ENCODE measurements around the gene KIF6.

Gene KIF6

DNA sequence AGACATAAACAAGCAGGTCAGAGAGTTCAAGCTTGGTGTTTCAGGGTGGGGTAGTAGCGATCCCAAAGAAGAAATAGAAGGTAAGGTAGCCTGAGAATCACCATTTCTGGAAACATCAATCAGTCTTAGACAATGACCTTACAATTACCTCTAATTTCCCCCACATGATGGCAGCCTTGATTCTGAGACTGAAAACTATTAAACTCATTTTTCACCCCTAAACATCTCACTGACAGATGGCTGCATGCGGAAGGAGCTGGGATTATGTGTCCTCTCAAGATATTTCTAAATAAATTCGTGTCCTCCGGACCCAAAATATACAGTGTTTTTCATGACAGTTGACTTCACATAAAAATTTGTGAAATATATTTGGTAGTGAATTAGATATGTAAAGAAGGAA, 61.0 kb downstream of the KIF6 start:
- no peak overlapping the region for H2AFZ ChIP-seq (ENCODE audit: low read length, unreplicated experiment)

DNA sequence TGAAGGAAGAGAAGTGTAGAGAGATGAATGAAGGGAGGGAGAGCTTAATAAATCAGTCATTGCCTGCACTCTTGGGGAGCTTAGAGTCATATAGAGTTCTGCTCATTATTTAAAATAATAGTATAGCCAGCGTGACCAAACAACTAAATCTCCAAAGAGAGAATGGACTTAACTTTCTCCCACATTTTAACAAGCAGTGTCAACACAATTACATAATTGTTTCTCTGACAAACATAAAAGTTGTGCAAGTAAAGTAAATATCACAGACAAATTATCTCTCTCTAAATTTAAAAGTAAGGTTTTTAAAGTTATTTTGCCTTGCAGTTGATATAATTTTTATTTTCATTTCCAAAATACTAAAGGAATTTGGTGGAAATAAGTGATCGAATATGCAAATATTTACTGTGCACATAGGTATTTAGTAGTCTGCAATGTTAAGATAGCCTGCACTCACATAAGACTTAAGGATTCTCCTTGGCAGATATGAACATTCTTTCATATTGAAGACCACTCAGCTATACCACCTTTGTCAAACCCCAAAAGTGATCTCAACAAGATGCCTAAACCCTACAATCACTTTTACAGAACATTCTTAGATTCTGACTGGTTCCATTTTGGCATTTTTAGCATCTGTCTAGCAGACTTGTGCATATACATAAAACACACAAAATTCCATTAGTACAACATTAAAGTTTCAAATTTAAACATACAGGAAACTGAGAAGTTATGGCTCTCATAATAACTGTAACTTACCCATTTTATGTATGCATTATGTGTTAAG, 67.7 kb downstream of the KIF6 start:
- no peaks in the 10 kb centered on the region for H3K27me3 ChIP-seq (ENCODE audit: insufficient read depth, low read length)
- H3K79me2 ChIP-seq (ENCODE audit: control insufficient read depth, insufficient read depth, low read length, unreplicated experiment), result no peaks in the 10 kb centered on the region
- H3K27ac ChIP-seq (ENCODE audit: low read depth, low read length), result no peak overlapping the region

More for the DNA sequence above, 61.0 kb downstream of the KIF6 start:
- H3K4me3 ChIP-seq (ENCODE audit: low read depth, low read length), result no peak overlapping the region
- H3K27me3 ChIP-seq (ENCODE audit: insufficient read depth, low read length), result peaks cover 4% of the 10 kb centered on the region; the same call in 1 of the 2 replicates
- H3K36me3 ChIP-seq (ENCODE audit: insufficient read depth, low read length), result no peaks in the 10 kb centered on the region
- H3K27ac ChIP-seq (ENCODE audit: low read depth, low read length), result no peak overlapping the region
- H3K79me2 ChIP-seq (ENCODE audit: control insufficient read depth, insufficient read depth, low read length, unreplicated experiment), result no peaks in the 10 kb centered on the region
- no peaks in the 10 kb centered on the region for H3K4me1 ChIP-seq (ENCODE audit: control insufficient read depth, insufficient read depth, low read length, unreplicated experiment)

DNA sequence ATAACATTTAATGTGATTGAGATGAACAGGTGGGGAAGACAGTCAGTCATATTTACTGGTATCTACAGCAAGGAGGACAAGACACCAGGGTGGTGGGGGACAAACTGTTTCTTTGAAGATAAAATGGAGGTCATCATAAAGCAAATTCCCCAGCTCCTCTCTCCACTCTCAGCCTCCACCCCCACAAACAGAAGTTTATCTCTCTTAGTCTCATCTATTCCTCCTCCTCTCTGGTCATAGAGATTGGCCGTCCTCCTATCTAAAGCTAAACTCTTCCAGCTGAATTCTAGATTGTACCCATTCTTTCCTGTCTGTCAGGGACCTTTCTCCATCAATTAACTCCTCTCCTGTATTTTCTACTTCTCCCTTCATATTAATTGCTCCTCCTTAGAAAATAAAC, 71.1 kb downstream of the KIF6 start:
- H3K79me2 ChIP-seq (ENCODE audit: control insufficient read depth, insufficient read depth, low read length, unreplicated experiment), result no peaks in the 10 kb centered on the region
- no peak overlapping the region for H2AFZ ChIP-seq (ENCODE audit: low read length, unreplicated experiment)
- no peaks in the 10 kb centered on the region for H3K27me3 ChIP-seq (ENCODE audit: insufficient read depth, low read length)
- H3K36me3 ChIP-seq (ENCODE audit: insufficient read depth, low read length), result no peaks in the 10 kb centered on the region
- H3K4me1 ChIP-seq (ENCODE audit: control insufficient read depth, insufficient read depth, low read length, unreplicated experiment), result no peaks in the 10 kb centered on the region
- no peak overlapping the region for H3K4me3 ChIP-seq (ENCODE audit: low read depth, low read length)
- no peak overlapping the region for H3K27ac ChIP-seq (ENCODE audit: low read depth, low read length)

More for the DNA sequence above, 67.7 kb downstream of the KIF6 start:
- H3K4me1 ChIP-seq (ENCODE audit: control insufficient read depth, insufficient read depth, low read length, unreplicated experiment), result no peaks in the 10 kb centered on the region
- no peak overlapping the region for H2AFZ ChIP-seq (ENCODE audit: low read length, unreplicated experiment)
- H3K36me3 ChIP-seq (ENCODE audit: insufficient read depth, low read length), result no peaks in the 10 kb centered on the region
- H3K4me3 ChIP-seq (ENCODE audit: low read depth, low read length), result no peak overlapping the region

DNA sequence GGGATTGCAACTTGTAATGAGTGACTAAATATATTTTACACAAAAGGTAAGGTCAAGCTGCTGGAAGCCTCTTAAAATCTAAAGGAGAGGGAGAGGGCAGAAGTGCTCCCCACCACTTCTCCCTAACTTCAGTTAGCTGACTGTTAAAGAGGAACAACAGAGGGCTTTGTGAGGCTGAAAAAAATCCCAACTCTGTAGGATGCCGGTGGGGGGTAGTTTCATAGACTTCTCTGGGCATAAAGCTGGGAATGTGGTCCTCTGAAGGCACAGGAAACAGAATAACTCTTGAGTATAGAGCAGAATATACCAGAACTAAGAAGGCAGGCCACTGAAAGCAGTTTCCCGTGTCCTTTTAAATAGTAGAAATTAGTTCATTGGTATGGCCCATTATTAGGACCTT, 71.6 kb downstream of the KIF6 start:
- H3K27me3 ChIP-seq (ENCODE audit: insufficient read depth, low read length), result no peaks in the 10 kb centered on the region
- H3K4me3 ChIP-seq (ENCODE audit: low read depth, low read length), result no peak overlapping the region
- no peaks in the 10 kb centered on the region for H3K4me1 ChIP-seq (ENCODE audit: control insufficient read depth, insufficient read depth, low read length, unreplicated experiment)
- H2AFZ ChIP-seq (ENCODE audit: low read length, unreplicated experiment), result no peak overlapping the region
- no peaks in the 10 kb centered on the region for H3K36me3 ChIP-seq (ENCODE audit: insufficient read depth, low read length)
- H3K27ac ChIP-seq (ENCODE audit: low read depth, low read length), result no peak overlapping the region
- H3K79me2 ChIP-seq (ENCODE audit: control insufficient read depth, insufficient read depth, low read length, unreplicated experiment), result no peaks in the 10 kb centered on the region

DNA sequence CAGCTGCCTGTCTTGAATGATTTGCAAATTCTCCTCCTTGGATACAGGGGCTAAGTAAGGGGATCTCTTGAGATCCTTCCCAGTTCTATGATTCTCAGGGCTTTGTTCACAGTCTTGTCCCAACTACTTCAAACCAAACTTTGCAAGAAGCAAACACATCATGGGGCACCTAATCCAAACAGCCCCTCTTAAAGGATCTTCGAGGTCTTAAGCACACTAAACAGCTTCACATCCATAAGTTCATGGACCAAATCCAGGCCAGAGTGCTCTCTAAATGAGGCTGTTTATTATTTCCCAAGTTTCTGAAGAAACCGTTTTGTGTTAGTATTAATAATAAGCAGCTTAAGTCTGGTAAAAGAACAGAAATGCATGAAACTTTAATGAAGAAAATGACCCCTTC, 75.2 kb downstream of the KIF6 start:
- Histone ChIP-seq H3K4me1 (ENCODE audit: control insufficient read depth, insufficient read depth, low read length, unreplicated experiment) (no peaks in the 10 kb centered on the region), H3K27me3 (ENCODE audit: insufficient read depth, low read length) (no peaks in the 10 kb centered on the region), H2AFZ (ENCODE audit: low read length, unreplicated experiment) (no peak overlapping the region), H3K4me3 (ENCODE audit: low read depth, low read length) (no peak overlapping the region), H3K36me3 (ENCODE audit: insufficient read depth, low read length) (no peaks in the 10 kb centered on the region), H3K27ac (ENCODE audit: low read depth, low read length) (no peak overlapping the region), H3K79me2 (ENCODE audit: control insufficient read depth, insufficient read depth, low read length, unreplicated experiment) (no peaks in the 10 kb centered on the region)

DNA sequence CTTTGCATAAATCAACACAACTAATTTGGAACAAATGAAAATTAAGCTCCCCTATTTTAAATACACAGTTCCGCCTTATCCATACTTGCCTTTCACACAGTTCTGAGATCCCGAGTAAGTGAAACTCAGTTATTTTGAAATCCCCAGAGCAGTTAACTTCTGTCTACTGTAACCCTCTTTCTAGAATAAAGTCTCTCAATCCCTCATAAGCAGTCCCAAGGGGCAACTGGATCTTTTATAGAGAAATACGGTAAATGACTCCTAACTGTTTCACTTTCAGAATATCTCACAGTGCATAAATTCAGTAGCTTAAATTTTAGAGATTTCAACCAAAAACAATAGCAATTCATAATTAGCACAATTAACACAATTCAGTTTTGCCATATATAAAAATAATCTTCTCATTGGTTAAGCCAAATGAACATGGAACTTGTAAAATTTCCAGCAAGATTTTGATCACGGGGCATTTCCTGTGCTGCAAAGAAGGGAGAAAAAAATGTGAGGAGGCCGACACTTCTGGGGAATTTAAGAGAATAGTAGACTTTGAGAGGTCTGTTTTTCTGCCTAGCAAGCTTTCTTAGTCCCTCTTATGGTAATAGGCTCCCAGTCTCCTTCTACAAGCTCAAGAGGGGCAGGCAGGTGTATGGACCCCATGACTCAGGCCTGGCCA, 78.3 kb downstream of the KIF6 start:
- H3K36me3 ChIP-seq (ENCODE audit: insufficient read depth, low read length), result no peaks in the 10 kb centered on the region
- H3K27ac ChIP-seq (ENCODE audit: low read depth, low read length), result no peak overlapping the region
- H3K79me2 ChIP-seq (ENCODE audit: control insufficient read depth, insufficient read depth, low read length, unreplicated experiment), result no peaks in the 10 kb centered on the region
- no peak overlapping the region; the same call in 1 of the 2 replicates for H3K4me3 ChIP-seq (ENCODE audit: low read depth, low read length)
- H2AFZ ChIP-seq (ENCODE audit: low read length, unreplicated experiment), result no peak overlapping the region
- H3K27me3 ChIP-seq (ENCODE audit: insufficient read depth, low read length), result no peaks in the 10 kb centered on the region
- no peaks in the 10 kb centered on the region for H3K4me1 ChIP-seq (ENCODE audit: control insufficient read depth, insufficient read depth, low read length, unreplicated experiment)

GRCh38 chr6:39642270-39642669, 82.9 kb downstream of the KIF6 start:
- no peaks in the 10 kb centered on the region for H3K27me3 ChIP-seq (ENCODE audit: insufficient read depth, low read length)
- no peaks in the 10 kb centered on the region for H3K79me2 ChIP-seq (ENCODE audit: control insufficient read depth, insufficient read depth, low read length, unreplicated experiment)
- H3K4me1 ChIP-seq (ENCODE audit: control insufficient read depth, insufficient read depth, low read length, unreplicated experiment), result no peaks in the 10 kb centered on the region
- H3K4me3 ChIP-seq (ENCODE audit: low read depth, low read length), result no peak overlapping the region
- H2AFZ ChIP-seq (ENCODE audit: low read length, unreplicated experiment), result no peak overlapping the region
- no peak overlapping the region for H3K27ac ChIP-seq (ENCODE audit: low read depth, low read length)
- no peaks in the 10 kb centered on the region for H3K36me3 ChIP-seq (ENCODE audit: insufficient read depth, low read length)

GRCh38 chr6:39638126-39638822, 86.9 kb downstream of the KIF6 start:
- Histone ChIP-seq H3K4me1 (ENCODE audit: control insufficient read depth, insufficient read depth, low read length, unreplicated experiment) (no peaks in the 10 kb centered on the region), H2AFZ (ENCODE audit: low read length, unreplicated experiment) (no peak overlapping the region), H3K27ac (ENCODE audit: low read depth, low read length) (no peak overlapping the region), H3K79me2 (ENCODE audit: control insufficient read depth, insufficient read depth, low read length, unreplicated experiment) (no peaks in the 10 kb centered on the region), H3K36me3 (ENCODE audit: insufficient read depth, low read length) (no peaks in the 10 kb centered on the region), H3K4me3 (ENCODE audit: low read depth, low read length) (no peak overlapping the region), H3K27me3 (ENCODE audit: insufficient read depth, low read length) (no peaks in the 10 kb centered on the region)

- no peak overlapping the region for H3K27ac ChIP-seq (ENCODE audit: low read depth, low read length)
- no peaks in the 10 kb centered on the region for H3K36me3 ChIP-seq (ENCODE audit: insufficient read depth, low read length)
- no peak overlapping the region for H2AFZ ChIP-seq (ENCODE audit: low read length, unreplicated experiment)
- no peak overlapping the region for H3K4me3 ChIP-seq (ENCODE audit: low read depth, low read length)
- no peaks in the 10 kb centered on the region for H3K27me3 ChIP-seq (ENCODE audit: insufficient read depth, low read length)
- H3K4me1 ChIP-seq (ENCODE audit: control insufficient read depth, insufficient read depth, low read length, unreplicated experiment), result no peaks in the 10 kb centered on the region
- no peaks in the 10 kb centered on the region for H3K79me2 ChIP-seq (ENCODE audit: control insufficient read depth, insufficient read depth, low read length, unreplicated experiment)
Measured at GRCh38 chr6:39634646-39635341, 90.4 kb downstream of the KIF6 start.

DNA sequence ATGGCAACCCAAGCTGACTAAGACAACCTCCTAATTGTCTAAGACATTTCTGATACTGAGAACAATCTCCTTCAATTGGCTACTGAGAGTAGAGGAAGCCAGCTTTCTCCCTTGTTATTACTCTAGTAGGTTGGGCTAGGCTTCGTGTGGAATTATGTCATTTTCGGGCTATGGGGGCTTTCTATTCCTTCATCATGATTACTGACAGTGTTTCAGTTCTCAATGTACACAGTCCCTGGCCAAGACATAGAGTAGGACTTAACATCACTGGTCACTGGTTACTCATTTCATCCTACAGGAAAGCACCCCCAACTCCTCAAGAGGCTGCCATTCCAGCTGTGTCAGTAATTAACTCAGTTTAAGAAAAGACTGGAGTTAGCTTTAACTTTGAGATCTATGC, 100.0 kb downstream of the KIF6 start:
- Histone ChIP-seq H3K27me3 (ENCODE audit: insufficient read depth, low read length) (no peaks in the 10 kb centered on the region), H2AFZ (ENCODE audit: low read length, unreplicated experiment) (no peak overlapping the region), H3K79me2 (ENCODE audit: control insufficient read depth, insufficient read depth, low read length, unreplicated experiment) (no peaks in the 10 kb centered on the region), H3K27ac (ENCODE audit: low read depth, low read length) (no peak overlapping the region), H3K4me1 (ENCODE audit: control insufficient read depth, insufficient read depth, low read length, unreplicated experiment) (no peaks in the 10 kb centered on the region), H3K4me3 (ENCODE audit: low read depth, low read length) (no peak overlapping the region), H3K36me3 (ENCODE audit: insufficient read depth, low read length) (no peaks in the 10 kb centered on the region)
